MM.1S (cell line): Measurements from ENCODE around the gene MT1B.

Experiments
- DNase-seq: peaks from one replicate; pipeline ENCODE4 v3.0.0-alpha.2; 2015
- H2AFZ ChIP-seq: fragments of 300-600 bp; sonication (generic); 2 replicates; pipeline ENCODE4 v1.6.0; 2016; ENCODE audit warnings: antibody characterized with exemption, low read length
- H3F3A ChIP-seq: fragments of 300-600 bp; sonication (generic); 2 replicates; pipeline ENCODE4 v1.6.1; 2016; ENCODE audit warnings: mild to moderate bottlenecking, antibody characterized with exemption, low read length, moderate library complexity, mixed read lengths; ENCODE audit not compliant: insufficient read depth
- H3K27ac ChIP-seq: fragments of 300-600 bp; sonication (generic); 2 replicates; pipeline ENCODE4 v1.5.1; 2016; ENCODE audit warnings: mild to moderate bottlenecking, low read length
- H3K27me3 ChIP-seq: fragments of 300-600 bp; sonication (generic); replicated peaks from 2 replicates; pipeline ENCODE4 v1.6.0; 2016; ENCODE audit warnings: low read length; ENCODE audit not compliant: insufficient read depth
- H3K36me3 ChIP-seq: fragments of 300-600 bp; sonication (generic); replicated peaks from 2 replicates; pipeline ENCODE4 v1.6.1; 2016; ENCODE audit warnings: mild to moderate bottlenecking, low read length, mixed read lengths; ENCODE audit not compliant: insufficient read depth
- H3K4me1 ChIP-seq: fragments of 300-600 bp; sonication (generic); 2 replicates; pipeline ENCODE4 v1.6.1; 2016; ENCODE audit warnings: low read length, mixed read lengths
- H3K4me2 ChIP-seq: fragments of 300-600 bp; sonication (generic); 2 replicates; pipeline ENCODE4 v1.6.0; 2016; ENCODE audit warnings: low read depth, low read length
- H3K4me3 ChIP-seq: fragments of 300-600 bp; sonication (generic); 2 replicates; pipeline ENCODE4 v1.5.1; 2016; ENCODE audit warnings: low read length, mixed read lengths
- H3K79me2 ChIP-seq: fragments of 300-600 bp; sonication (generic); 2 replicates; pipeline ENCODE4 v1.6.1; 2016; ENCODE audit warnings: mixed run types, low read length, mixed read lengths
- H3K9ac ChIP-seq: fragments of 300-600 bp; sonication (generic); 2 replicates; pipeline ENCODE4 v1.6.1; 2016; ENCODE audit warnings: low read length, mixed read lengths
- H3K9me2 ChIP-seq: fragments of 300-600 bp; sonication (generic); replicated peaks from 2 replicates; pipeline ENCODE4 v1.6.1; 2016; ENCODE audit warnings: mild to moderate bottlenecking, low read length, mixed read lengths; ENCODE audit not compliant: insufficient read depth
- H3K9me3 ChIP-seq: fragments of 300-600 bp; sonication (generic); replicated peaks from 2 replicates; pipeline ENCODE4 v1.6.1; 2016; ENCODE audit warnings: mild to moderate bottlenecking, low read length, mixed read lengths; ENCODE audit not compliant: insufficient read depth
- H4K20me1 ChIP-seq: fragments of 300-600 bp; sonication (generic); 2 replicates; pipeline ENCODE4 v1.6.1; 2016; ENCODE audit warnings: mild to moderate bottlenecking, low read length, moderate library complexity, mixed read lengths; ENCODE audit not compliant: insufficient read depth
- EZH2 ChIP-seq: fragments of 300-600 bp; sonication (generic); optimal IDR thresholded peaks from 2 replicates; pipeline ENCODE3; 2017; ENCODE audit warnings: low read depth, mild to moderate bottlenecking, antibody characterized with exemption, low read length, mixed read lengths
- EZH2phosphoT487 ChIP-seq: fragments of 300-600 bp; sonication (generic); IDR thresholded peaks from 2 replicates; pipeline ENCODE4 v1.6.1; 2018; ENCODE audit warnings: antibody characterized with exemption, low read length
- TF ChIP-seq, protein P1 (sequence below): fragments of 300-600 bp; sonication (generic); IDR thresholded peaks from 2 replicates; pipeline ENCODE4 v1.5.1; 2016; ENCODE audit warnings: antibody characterized with exemption, low read length, mixed read lengths

The MT1B gene

DNA sequence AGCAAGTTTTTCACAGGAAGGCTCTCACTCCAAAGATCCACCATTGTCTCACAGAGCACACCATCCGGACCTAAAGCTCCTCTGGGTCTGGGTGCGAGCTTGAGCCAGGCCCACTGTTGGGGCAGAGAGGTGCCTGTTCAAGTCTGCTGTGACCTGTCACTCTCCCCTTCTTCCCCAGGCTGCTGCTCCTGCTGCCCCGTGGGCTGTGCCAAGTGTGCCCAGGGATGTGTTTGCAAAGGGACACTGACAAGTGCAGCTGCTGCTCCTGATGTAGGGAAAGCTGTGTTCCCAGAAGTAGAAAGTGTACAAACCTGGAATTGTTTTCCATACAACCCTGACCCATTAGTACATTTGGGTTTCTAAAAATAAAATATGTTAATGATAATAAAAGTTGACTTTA lies 25.8 kb downstream of the MT1B start:
- Histone ChIP-seq H3K4me1 (no peaks in the 10 kb centered on the region), H3K4me3 (no peak overlapping the region), H3K27ac (no peak overlapping the region), H3K79me2 (no peaks in the 10 kb centered on the region), H2AFZ (no peak overlapping the region), H3F3A (no peaks in the 10 kb centered on the region), H3K27me3 (peaks cover 34% of the 10 kb centered on the region), H3K36me3 (no peaks in the 10 kb centered on the region), H3K9me3 (no peaks in the 10 kb centered on the region), H3K9me2 (no peaks in the 10 kb centered on the region), H3K9ac (no peak overlapping the region), H3K4me2 (no peak overlapping the region), H4K20me1 (no peaks in the 10 kb centered on the region)
- no peak for DNase-seq
- no peak for TF ChIP-seq EZH2phosphoT487

DNA sequence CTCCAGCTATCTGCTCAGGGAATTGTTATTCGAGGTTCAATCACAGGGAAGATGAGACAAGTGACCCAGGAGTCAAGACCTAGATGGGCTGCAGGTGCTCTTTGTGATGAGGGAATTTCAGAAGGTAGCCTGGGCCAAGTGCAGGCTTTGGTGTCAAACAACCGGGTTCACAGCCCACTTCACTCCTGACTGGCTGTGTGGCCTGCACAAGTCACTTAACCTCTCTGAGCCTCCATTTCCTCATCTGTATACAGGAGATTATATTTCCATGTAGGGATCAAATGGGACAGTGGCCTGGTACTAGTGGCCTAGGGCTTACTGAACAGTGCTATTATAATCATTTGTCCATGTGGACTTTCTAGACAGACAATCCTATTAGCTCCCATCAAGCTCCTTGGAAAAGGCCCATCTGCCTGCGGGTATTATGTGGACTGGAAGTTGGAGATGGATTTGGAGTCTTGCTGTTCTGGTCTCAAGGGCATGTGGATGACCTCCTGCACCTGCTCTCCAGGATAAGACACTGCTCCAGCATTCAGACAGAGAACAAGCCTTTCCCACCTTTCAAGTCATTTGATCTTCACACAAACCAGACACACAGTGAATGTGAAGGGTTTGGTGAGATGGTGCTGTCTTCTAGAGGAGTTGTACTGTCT lies 27.5 kb downstream of the MT1B start:
- H4K20me1 ChIP-seq, result no peaks in the 10 kb centered on the region
- H3K9me2 ChIP-seq, result no peaks in the 10 kb centered on the region
- no peaks in the 10 kb centered on the region for H3K9me3 ChIP-seq
- no peaks in the 10 kb centered on the region for H3K79me2 ChIP-seq
- H2AFZ ChIP-seq, result no peak overlapping the region
- H3K36me3 ChIP-seq, result no peaks in the 10 kb centered on the region
- no peak overlapping the region for H3K4me2 ChIP-seq
- H3K9ac ChIP-seq, result no peak overlapping the region
- H3F3A ChIP-seq, result no peaks in the 10 kb centered on the region
- H3K4me3 ChIP-seq, result no peak overlapping the region
- H3K4me1 ChIP-seq, result no peaks in the 10 kb centered on the region
- no peak for DNase-seq
- no peak for TF ChIP-seq EZH2
- no peak for TF ChIP-seq EZH2phosphoT487
- TF ChIP-seq, protein P1, sequence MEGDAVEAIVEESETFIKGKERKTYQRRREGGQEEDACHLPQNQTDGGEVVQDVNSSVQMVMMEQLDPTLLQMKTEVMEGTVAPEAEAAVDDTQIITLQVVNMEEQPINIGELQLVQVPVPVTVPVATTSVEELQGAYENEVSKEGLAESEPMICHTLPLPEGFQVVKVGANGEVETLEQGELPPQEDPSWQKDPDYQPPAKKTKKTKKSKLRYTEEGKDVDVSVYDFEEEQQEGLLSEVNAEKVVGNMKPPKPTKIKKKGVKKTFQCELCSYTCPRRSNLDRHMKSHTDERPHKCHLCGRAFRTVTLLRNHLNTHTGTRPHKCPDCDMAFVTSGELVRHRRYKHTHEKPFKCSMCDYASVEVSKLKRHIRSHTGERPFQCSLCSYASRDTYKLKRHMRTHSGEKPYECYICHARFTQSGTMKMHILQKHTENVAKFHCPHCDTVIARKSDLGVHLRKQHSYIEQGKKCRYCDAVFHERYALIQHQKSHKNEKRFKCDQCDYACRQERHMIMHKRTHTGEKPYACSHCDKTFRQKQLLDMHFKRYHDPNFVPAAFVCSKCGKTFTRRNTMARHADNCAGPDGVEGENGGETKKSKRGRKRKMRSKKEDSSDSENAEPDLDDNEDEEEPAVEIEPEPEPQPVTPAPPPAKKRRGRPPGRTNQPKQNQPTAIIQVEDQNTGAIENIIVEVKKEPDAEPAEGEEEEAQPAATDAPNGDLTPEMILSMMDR, result no peak
- peaks cover 31% of the 10 kb centered on the region for H3K27me3 ChIP-seq
- no peak overlapping the region for H3K27ac ChIP-seq

DNA sequence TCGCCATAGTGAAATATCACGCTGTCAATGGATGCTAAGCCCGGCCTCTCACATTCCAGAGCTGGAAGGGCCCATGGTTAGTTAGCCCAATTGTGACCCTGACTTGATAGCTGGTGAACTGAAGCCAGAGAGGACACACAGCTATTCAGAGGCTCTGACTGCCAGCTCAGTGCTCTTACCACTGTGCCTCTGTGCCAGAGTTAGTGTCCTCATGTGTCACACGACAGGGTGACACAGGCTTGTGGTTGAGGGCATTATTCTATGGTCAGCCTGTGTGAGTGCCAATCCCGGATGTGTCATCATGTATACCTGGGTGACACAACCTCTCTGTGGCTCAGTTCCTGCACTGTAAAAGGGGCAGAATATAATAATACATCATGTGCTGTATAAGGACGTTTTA lies 28.1 kb downstream of the MT1B start:
- no peaks in the 10 kb centered on the region for H3K9me3 ChIP-seq
- no peak overlapping the region for H2AFZ ChIP-seq
- no peaks in the 10 kb centered on the region for H3K4me1 ChIP-seq
- H3K36me3 ChIP-seq, result no peaks in the 10 kb centered on the region
- no peaks in the 10 kb centered on the region for H3K79me2 ChIP-seq
- H3K27ac ChIP-seq, result no peak overlapping the region
- no peak for TF ChIP-seq EZH2
- no peak for TF ChIP-seq EZH2phosphoT487
- TF ChIP-seq, protein P1, result no peak
- DNase-seq, result no peak
- peaks cover 31% of the 10 kb centered on the region for H3K27me3 ChIP-seq
- no peak overlapping the region for H3K4me3 ChIP-seq
- no peaks in the 10 kb centered on the region for H3K9me2 ChIP-seq
- H3K9ac ChIP-seq, result no peak overlapping the region
- no peak overlapping the region for H3K4me2 ChIP-seq
- H3F3A ChIP-seq, result no peaks in the 10 kb centered on the region
- no peaks in the 10 kb centered on the region for H4K20me1 ChIP-seq

DNA sequence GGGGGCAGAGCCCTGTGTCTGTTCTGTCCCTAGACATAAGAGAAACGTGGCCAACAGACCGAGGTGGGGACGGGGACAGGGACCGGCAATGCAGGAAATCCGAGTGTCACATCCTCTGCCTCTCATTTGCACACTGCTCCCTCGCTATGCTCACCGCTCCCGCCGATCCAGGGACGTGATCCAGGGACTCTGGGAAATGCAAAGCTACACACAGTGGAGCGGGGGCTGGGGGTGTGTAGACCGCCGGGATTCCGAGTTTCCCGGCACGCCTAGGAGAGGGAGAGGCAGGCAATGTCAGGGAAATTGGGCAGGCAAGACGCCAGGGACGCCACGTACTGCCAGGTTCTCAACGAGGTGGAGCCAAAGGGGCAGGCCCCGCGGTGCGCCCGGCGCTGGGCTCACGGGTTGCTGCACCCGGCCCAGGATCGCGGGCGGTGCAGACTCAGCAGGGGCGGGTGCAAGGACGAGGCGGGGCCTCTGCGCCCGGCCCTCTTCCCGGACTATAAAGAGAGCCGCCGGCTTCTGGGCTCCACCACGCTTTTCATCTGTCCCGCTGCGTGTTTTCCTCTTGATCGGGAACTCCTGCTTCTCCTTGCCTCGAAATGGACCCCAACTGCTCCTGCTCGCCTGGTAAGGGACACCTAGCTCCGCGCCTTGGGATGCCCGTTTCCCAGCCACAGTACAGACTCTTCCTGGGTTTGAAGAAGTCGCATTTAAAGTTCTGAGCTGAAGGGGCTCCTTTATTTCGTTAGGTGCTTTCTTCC lies 30.4 kb downstream of the MT1B start, which contains the start of gene MT1X:
MT1X (plus strand) TSS at position 532 of the 764 bp plus-strand sequence; CDS start at position 603, 71 bp downstream.
- Histone ChIP-seq H3K4me2 (peak within 1 kb of the TSS; percentile 90), H3K36me3 (no peaks in the 10 kb centered on the region), H3F3A (no peaks in the 10 kb centered on the region), H3K27me3 (peaks cover 19% of the 10 kb centered on the region), H2AFZ (peak within 1 kb of the TSS; percentile 98), H3K9me2 (no peaks in the 10 kb centered on the region), H3K27ac (no peak within 1 kb of the TSS), H4K20me1 (no peaks in the 10 kb centered on the region), H3K4me3 (peak within 1 kb of the TSS; percentile 71), H3K9me3 (no peaks in the 10 kb centered on the region), H3K79me2 (no peaks in the 10 kb centered on the region), H3K4me1 (no peaks in the 10 kb centered on the region), H3K9ac (peak within 1 kb of the TSS; percentile 59; the same call in 1 of the 2 replicates)
- no peak for TF ChIP-seq EZH2phosphoT487
- TF ChIP-seq, protein P1, result no peak
- TF ChIP-seq EZH2, result no peak
- peak; percentile 87 for DNase-seq
